HepG2 (cell line): ENCODE results near the gene MED13L. TPM values are rescaled to one million over a fixed set of nuclear protein-coding genes. Genes with fewer than 3 reads are reported as not detected.

ENCODE experiments used
- ATAC-seq: fragments of 200-7000 bp; cut with Tn5 transposase; 3 replicates; pipeline ENCODE4 v1.9.1; 2020; ENCODE audit warnings: mild to moderate bottlenecking, moderate library complexity
- BruUV-seq: library from RNA; stranded (reverse); fragments of 400-500 nt; replicated peaks from 2 replicates; lab custom pipeline; 2021; lab: Mats Ljungman, UMichigan
- CTCF ChIA-PET: fragments of 300-600 bp; formaldehyde crosslinking; extraction: SDS; loops from one replicate; lab custom pipeline; 2021; ENCODE audit warnings: low total read pairs, inconsistent platforms, low intra/inter-chr PET ratio; lab: Yijun Ruan, JAX
- POLR2A ChIA-PET: fragments of 350-600 bp; sonication (Branson Sonifier 250); formaldehyde crosslinking; loops from one replicate; lab custom pipeline; 2020; ENCODE audit warnings: antibody characterized with exemption, inconsistent platforms; lab: Yijun Ruan, JAX
- DNase-seq: peaks from one replicate; pipeline ENCODE4 v3.0.0-alpha.2; 2015; ENCODE audit warnings: low spot score
- FAIRE-seq: peaks from 3 replicates; lab custom pipeline; 2011; peaks lifted over from hg19 to GRCh38; lab: Jason Lieb, UNC
- H2AFZ ChIP-seq: one replicate; pipeline ENCODE4 v1.6.1; 2011; ENCODE audit warnings: low read length, inconsistent platforms
- H3K27ac ChIP-seq: fragments of 300-600 bp; 3 replicates; pipeline ENCODE4 v1.8.0; 2011; ENCODE audit warnings: mixed run types, mild to moderate bottlenecking, mixed read lengths, low read length, inconsistent platforms; ENCODE audit not compliant: insufficient read depth; ENCODE audit errors: extremely low read length
- H3K27me3 ChIP-seq, 2 experiments: fragments of 200-600 bp in 1 of 2; 2 replicates in 1 of 2; 3 replicates in 1 of 2; pipeline versions ENCODE4 v1.6.0 to v1.8.0; 2011; ENCODE audit warnings: low read length in 2 of 2, mild to moderate bottlenecking in 2 of 2, moderate library complexity in 2 of 2, inconsistent platforms in 1 of 2; ENCODE audit not compliant: insufficient read depth in 2 of 2, control insufficient read depth in 1 of 2
- H3K36me3 ChIP-seq, 2 experiments: fragments of 200-600 bp in 1 of 2; replicated peaks in 1 of 2; 2 replicates in 1 of 2; 3 replicates in 1 of 2; pipeline versions ENCODE4 v1.5.1 to v1.8.0; 2011; ENCODE audit warnings: low read length in 2 of 2, inconsistent platforms in 1 of 2; ENCODE audit not compliant: insufficient read depth in 2 of 2, control insufficient read depth in 1 of 2
- H3K4me1 ChIP-seq: 2 replicates; pipeline ENCODE4 v1.5.1; 2012; ENCODE audit warnings: low read length, inconsistent platforms; ENCODE audit not compliant: insufficient read depth
- H3K4me2 ChIP-seq: 2 replicates; pipeline ENCODE4 v1.6.0; 2011; ENCODE audit warnings: low read depth, low read length, inconsistent platforms
- H3K4me3 ChIP-seq, 3 experiments: fragments of 200-600 bp in 1 of 3; sonication (generic), shearing (Covaris generic) in 1 of 3; replicated peaks in 1 of 3; 2 replicates each; pipeline ENCODE4 v1.5.1; 2011 to 2016; ENCODE audit warnings: low read length in 3 of 3, inconsistent platforms in 2 of 3, low read depth in 2 of 3, mild to moderate bottlenecking in 2 of 3, control low read depth in 1 of 3, mixed read lengths in 1 of 3; ENCODE audit not compliant: insufficient read depth in 1 of 3
- H3K79me2 ChIP-seq: one replicate; pipeline ENCODE4 v1.6.1; 2011; ENCODE audit warnings: low read length, inconsistent platforms; ENCODE audit not compliant: insufficient read depth
- H3K9ac ChIP-seq: 2 replicates; pipeline ENCODE4 v1.6.0; 2011; ENCODE audit warnings: mild to moderate bottlenecking, low read depth, low read length, inconsistent platforms; ENCODE audit not compliant: insufficient read depth
- H3K9me3 ChIP-seq: 2 replicates; pipeline ENCODE4 v1.5.1; 2012; ENCODE audit warnings: mild to moderate bottlenecking, low read length
- H4K20me1 ChIP-seq: 2 replicates; pipeline ENCODE4 v1.6.0; 2011; ENCODE audit warnings: inconsistent platforms, mild to moderate bottlenecking, low read length, moderate library complexity; ENCODE audit not compliant: insufficient read depth
- ATF3 ChIP-seq: sonication (generic); formaldehyde crosslinking; IDR thresholded peaks from 2 replicates; pipeline ENCODE4 v1.4.0; 2020; ENCODE audit warnings: missing genetic modification reagents
- EEA1 ChIP-seq: sonication (generic); formaldehyde crosslinking; IDR thresholded peaks from 2 replicates; pipeline ENCODE4 v1.5.1; 2020; ENCODE audit warnings: mild to moderate bottlenecking, missing genetic modification reagents, borderline replicate concordance
- FIP1L1 ChIP-seq: fragments of 200-400 bp; formaldehyde crosslinking; IDR thresholded peaks from 2 replicates; pipeline ENCODE4 v1.6.1; 2018; ENCODE audit warnings: low read depth, mild to moderate bottlenecking, low read length, moderate library complexity, borderline replicate concordance; ENCODE audit not compliant: insufficient read depth
- FOSL1 ChIP-seq: sonication (generic); formaldehyde crosslinking; IDR thresholded peaks from 2 replicates; pipeline ENCODE4 v1.9.0; 2021; ENCODE audit warnings: missing genetic modification reagents, borderline replicate concordance
- KLF6 ChIP-seq: IDR thresholded peaks from 2 replicates; pipeline ENCODE4 v1.8.0; 2016; ENCODE audit warnings: missing biosample characterization, missing genetic modification reagents
- MEF2D ChIP-seq: sonication (generic); formaldehyde crosslinking; IDR thresholded peaks from 2 replicates; pipeline ENCODE4 v1.5.1; 2020; ENCODE audit warnings: mild to moderate bottlenecking, missing genetic modification reagents
- MIER3 ChIP-seq: IDR thresholded peaks from 2 replicates; pipeline ENCODE4 v1.6.1; 2016; ENCODE audit warnings: missing compliant biosample characterization, borderline replicate concordance
- MYPOP ChIP-seq: sonication (generic); formaldehyde crosslinking; IDR thresholded peaks from 2 replicates; pipeline ENCODE4 v1.8.1; 2023; ENCODE audit warnings: mild to moderate bottlenecking, moderate library complexity, missing genetic modification reagents
- NR2F6 ChIP-seq, 2 experiments: IDR thresholded peaks; 2 replicates each; pipeline ENCODE4 v1.6.1; 2016; ENCODE audit warnings: antibody characterized with exemption in 1 of 2, mild to moderate bottlenecking in 1 of 2
- SOX6 ChIP-seq, 2 experiments: fragments of 450-650 bp in 1 of 2; sonication (generic) in 1 of 2; formaldehyde crosslinking in 1 of 2; IDR thresholded peaks; 2 replicates each; pipeline versions ENCODE4 v1.4.0 to v1.6.1; 2017 to 2020; ENCODE audit warnings: antibody characterized with exemption in 1 of 2, mild to moderate bottlenecking in 1 of 2, missing genetic modification reagents in 1 of 2
- SP5 ChIP-seq: IDR thresholded peaks from 2 replicates; pipeline ENCODE4 v1.6.1; 2016; ENCODE audit warnings: low read depth, borderline replicate concordance
- THAP7 ChIP-seq: sonication (generic); formaldehyde crosslinking; IDR thresholded peaks from 2 replicates; pipeline ENCODE4 v1.8.1; 2023; ENCODE audit warnings: mild to moderate bottlenecking, missing genetic modification reagents
- TMF1 ChIP-seq: sonication (generic); formaldehyde crosslinking; IDR thresholded peaks from 2 replicates; pipeline ENCODE4 v1.8.1; 2022; ENCODE audit warnings: low read depth, missing genetic modification reagents
- ZFP90 ChIP-seq: sonication (generic); formaldehyde crosslinking; IDR thresholded peaks from 2 replicates; pipeline ENCODE4 v1.8.0; 2022; ENCODE audit warnings: missing genetic modification reagents, mild to moderate bottlenecking, inconsistent platforms, borderline replicate concordance
- ZNF430 ChIP-seq: sonication (generic); formaldehyde crosslinking; IDR thresholded peaks from 2 replicates; pipeline ENCODE4 v1.9.0; 2021; ENCODE audit warnings: mild to moderate bottlenecking, missing genetic modification reagents
- ZNF670 ChIP-seq: sonication (generic); formaldehyde crosslinking; IDR thresholded peaks from 2 replicates; pipeline ENCODE4 v1.8.0; 2022; ENCODE audit warnings: mild to moderate bottlenecking, missing genetic modification reagents, borderline replicate concordance
- ZNF776 ChIP-seq: sonication (generic); formaldehyde crosslinking; IDR thresholded peaks from 2 replicates; pipeline ENCODE4 v1.4.0; 2020; ENCODE audit warnings: mild to moderate bottlenecking, missing genetic modification reagents
- WGBS: methylation state at CpG from one replicate; pipeline ENCODE4 v1.1.6; 2017; ENCODE audit warnings: low lambda C conversion rate; 5-methylcytosine and 5-hydroxymethylcytosine counted together
- in situ Hi-C: cut with HindIII; loops from 2 replicates; pipeline ENCODE4 v1.10.0; 2017; ENCODE audit warnings: low pct_unique_long_range_greater_than_20kb; ENCODE audit not compliant: extremely low pct_ligation_motif_present
- intact Hi-C: fragments of 100-400 bp; cut with micrococcal nuclease; formaldehyde crosslinking; loops from one replicate; pipeline ENCODE4 v1.10.0; 2022; ENCODE audit not compliant: unreplicated experiment
- polyA plus RNA-seq, 8 experiments: library from polyadenylated mRNA; depleted of rRNA in 3 of 8; stranded (reverse) in 7 of 8; unstranded in 1 of 8; fragments of >200 nt; fragmentation: Illumina TruSeq in 4 of 8; extraction: Trizol in 4 of 8; gene quantifications; 2 replicates each; pipeline versions ENCODE4 v1.2.1 to v1.2.3, GENCODE V29; 2011 to 2016; ENCODE audit warnings: low read depth in 4 of 8, missing spikeins in 1 of 8, mixed read lengths in 1 of 8; ENCODE audit not compliant: insufficient read depth in 1 of 8
- total RNA-seq, 5 experiments: library from RNA; depleted of rRNA; stranded (reverse); fragments of >200 nt; fragmentation: Illumina TruSeq; extraction: Trizol; gene quantifications; 2 replicates each; pipeline ENCODE4 v1.2.3, GENCODE V29; 2016; ENCODE audit warnings: low read depth in 1 of 5

MED13L gene
- total and polyA plus RNA-seq, 2 of the 13 experiments (the other 11 are each of a cell fraction or from before 2014, with no cell fraction given) = 24.8 to 38.9 TPM

- CTCF ChIA-PET = no interaction called here
- Histone ChIP-seq H3K4me1 (no peaks in the 10 kb centered on the region), H4K20me1 (no peaks in the 10 kb centered on the region), H3K9ac (no peak overlapping the region), H3K4me3 (no peak overlapping the region), H2AFZ (no peak overlapping the region), H3K36me3 (no peaks in the 10 kb centered on the region), H3K4me2 (no peak overlapping the region), H3K9me3 (no peaks in the 10 kb centered on the region), H3K27me3 (no peaks in the 10 kb centered on the region; a peak in 1 of 5 replicates), H3K79me2 (no peaks in the 10 kb centered on the region), H3K27ac (no peak overlapping the region)
- no peak for FAIRE-seq
- WGBS = 36% methylated on average over 3 of the region's 3 CpGs
- POLR2A ChIA-PET = no interaction called here
- ATAC-seq = no peak
- in situ Hi-C loops = no loop called here
- intact Hi-C loops = no loop called here
- DNase-seq = no peak
- TF ChIP-seq FOSL1 (CRISPR knock-in tag) (no peak), ZNF670 (no peak), ZNF776 (CRISPR knock-in tag) (no peak), MYPOP (CRISPR knock-in tag) (no peak), ZFP90 (CRISPR knock-in tag) (no peak)
- BruUV-seq = no TSS peak
Measured at GRCh38 chr12:116291218-116291617, 13.7 kb upstream of the MED13L start.

- no peaks in the 10 kb centered on the region for H3K4me1 ChIP-seq
- no peaks in the 10 kb centered on the region for H3K79me2 ChIP-seq
- in situ Hi-C loops = no loop called here
- no peak overlapping the region for H3K4me3 ChIP-seq
- TF ChIP-seq MIER3 (CRISPR knock-in tag) (no peak), FIP1L1 (no peak), SP5 (CRISPR knock-in tag) (no peak), ZNF430 (CRISPR knock-in tag) (no peak), EEA1 (no peak), THAP7 (CRISPR knock-in tag) (no peak), NR2F6 (IDR thresholded peaks at IDR 0.05) (no peak), NR2F6 (CRISPR knock-in tag; IDR thresholded peaks at IDR 0.05) (no peak), MEF2D (CRISPR knock-in tag) (no peak), SOX6 (IDR thresholded peaks at IDR 0.05) (no peak), SOX6 (CRISPR knock-in tag; IDR thresholded peaks at IDR 0.05) (no peak), TMF1 (CRISPR knock-in tag) (no peak), KLF6 (CRISPR knock-in tag) (no peak), ATF3 (CRISPR knock-in tag) (no peak)
- TF ChIP-seq, all 625 proteins: peak for 0
- intact Hi-C loops = no loop called here
- BruUV-seq = no TSS peak
- FAIRE-seq (no peak), DNase-seq (no peak), ATAC-seq (no peak; the same call in 2 of the 3 replicates)
- Histone ChIP-seq H3K9ac (no peak overlapping the region), H2AFZ (no peak overlapping the region), H3K27me3 (peaks cover 0 to 7% of the 10 kb centered on the region in 2 experiments; a peak in 2 of 5 replicates), H4K20me1 (no peaks in the 10 kb centered on the region), H3K4me2 (no peak overlapping the region), H3K36me3 (no peaks in the 10 kb centered on the region), H3K9me3 (no peaks in the 10 kb centered on the region), H3K27ac (no peak overlapping the region)
- CTCF ChIA-PET = no interaction called here
- 65% methylated on average over 3 of the region's 3 CpGs for WGBS
- POLR2A ChIA-PET = no interaction called here
Measured at GRCh38 chr12:116288735-116289134, 11.2 kb upstream of the MED13L start.
